Astrocyte (in vitro differentiated cells and primary cell): ENCODE data around the gene KLHL15.

ENCODE experiments used
- EZH2 ChIP-seq: IDR thresholded peaks from 2 replicates; pipeline ENCODE4 v1.6.1; 2012; ENCODE audit warnings: mild to moderate bottlenecking, low read length, inconsistent platforms; ENCODE audit not compliant: insufficient read depth
- TF ChIP-seq, protein P1 (sequence below): IDR thresholded peaks from 2 replicates; pipeline ENCODE4 v1.5.1; 2011; ENCODE audit warnings: low read depth, mild to moderate bottlenecking, inconsistent platforms, low read length, moderate library complexity; ENCODE audit not compliant: insufficient read depth

DNA sequence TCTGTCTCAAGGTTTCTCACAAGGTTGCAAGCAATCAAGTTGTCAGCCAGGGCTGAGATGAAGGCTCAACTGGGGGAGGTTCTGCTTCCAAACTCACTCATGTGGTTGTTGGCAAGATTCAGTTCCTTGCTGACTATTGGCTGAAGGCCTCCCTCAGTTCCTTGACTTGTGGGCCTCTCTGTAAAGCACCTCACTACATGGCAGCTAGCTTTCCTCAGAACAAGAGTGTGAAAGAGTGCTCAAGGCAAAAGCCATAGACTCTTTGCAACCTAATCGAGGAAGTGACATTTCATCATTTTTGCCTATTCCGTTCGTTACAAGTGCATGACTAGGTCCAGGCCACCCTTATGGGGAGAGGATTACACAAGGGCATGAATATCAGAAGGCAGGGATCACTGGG is 67.2 kb downstream of the KLHL15 start:
- TF ChIP-seq EZH2, result no peak
- TF ChIP-seq, protein P1, sequence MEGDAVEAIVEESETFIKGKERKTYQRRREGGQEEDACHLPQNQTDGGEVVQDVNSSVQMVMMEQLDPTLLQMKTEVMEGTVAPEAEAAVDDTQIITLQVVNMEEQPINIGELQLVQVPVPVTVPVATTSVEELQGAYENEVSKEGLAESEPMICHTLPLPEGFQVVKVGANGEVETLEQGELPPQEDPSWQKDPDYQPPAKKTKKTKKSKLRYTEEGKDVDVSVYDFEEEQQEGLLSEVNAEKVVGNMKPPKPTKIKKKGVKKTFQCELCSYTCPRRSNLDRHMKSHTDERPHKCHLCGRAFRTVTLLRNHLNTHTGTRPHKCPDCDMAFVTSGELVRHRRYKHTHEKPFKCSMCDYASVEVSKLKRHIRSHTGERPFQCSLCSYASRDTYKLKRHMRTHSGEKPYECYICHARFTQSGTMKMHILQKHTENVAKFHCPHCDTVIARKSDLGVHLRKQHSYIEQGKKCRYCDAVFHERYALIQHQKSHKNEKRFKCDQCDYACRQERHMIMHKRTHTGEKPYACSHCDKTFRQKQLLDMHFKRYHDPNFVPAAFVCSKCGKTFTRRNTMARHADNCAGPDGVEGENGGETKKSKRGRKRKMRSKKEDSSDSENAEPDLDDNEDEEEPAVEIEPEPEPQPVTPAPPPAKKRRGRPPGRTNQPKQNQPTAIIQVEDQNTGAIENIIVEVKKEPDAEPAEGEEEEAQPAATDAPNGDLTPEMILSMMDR, result no peak
